Endothelial cell of umbilical vein (primary cell): ENCODE measurements around the gene THOC5. TPM values are rescaled to one million over a fixed set of nuclear protein-coding genes. Genes with fewer than 3 reads are reported as not detected.
"Not testable (repeated sequence)": the region's sequence is repeated elsewhere in the genome, so short reads cannot be mapped to it uniquely, and the experiment has no call there.

Source experiments
- BruUV-seq: library from RNA; stranded (reverse); fragments of 400-500 nt; replicated peaks from 2 replicates; lab custom pipeline; 2021; lab: Mats Ljungman, UMichigan
- CTCF ChIA-PET: fragments of 300-600, 350-600 bp; sonication (Branson Sonifier 250); formaldehyde crosslinking; loops from one replicate; lab custom pipeline; 2021; ENCODE audit warnings: antibody characterized with exemption, inconsistent platforms; lab: Charles Lee
- POLR2A ChIA-PET: fragments of 300-600, 350-600 bp; sonication (Branson Sonifier 250); formaldehyde crosslinking; loops from one replicate; lab custom pipeline; 2021; ENCODE audit warnings: antibody characterized with exemption, inconsistent platforms; lab: Charles Lee
- DNase-seq: peaks from one replicate; pipeline ENCODE4 v3.0.0-alpha.2; 2011; ENCODE audit warnings: low read depth, low spot score
- FAIRE-seq: peaks from 2 replicates; lab custom pipeline; 2011; peaks lifted over from hg19 to GRCh38; lab: Jason Lieb, UNC
- H2AFZ ChIP-seq: 2 replicates; pipeline ENCODE4 v1.6.0; 2012; ENCODE audit warnings: low read depth, low read length, control low read depth, inconsistent platforms
- H3K27ac ChIP-seq: 2 replicates; pipeline ENCODE4 v1.5.1; 2011; ENCODE audit warnings: low read depth, mild to moderate bottlenecking, control low read depth, low read length, moderate library complexity; ENCODE audit not compliant: insufficient read depth
- H3K27me3 ChIP-seq, 2 experiments: 2 replicates each; pipeline versions ENCODE4 v1.6.0 to v1.6.1; 2011; ENCODE audit warnings: low read length in 2 of 2, mixed read lengths in 1 of 2; ENCODE audit not compliant: control insufficient read depth in 2 of 2, insufficient read depth in 2 of 2
- H3K36me3 ChIP-seq, 2 experiments: 2 replicates in 1 of 2; 3 replicates in 1 of 2; pipeline ENCODE4 v1.5.1; 2011; ENCODE audit warnings: low read length in 2 of 2, mild to moderate bottlenecking in 1 of 2, moderate library complexity in 1 of 2; ENCODE audit not compliant: control insufficient read depth in 2 of 2, insufficient read depth in 2 of 2; ENCODE audit errors: extremely low read depth in 1 of 2
- H3K4me1 ChIP-seq: 3 replicates; pipeline ENCODE4 v1.5.1; 2011; ENCODE audit warnings: mild to moderate bottlenecking, low read length; ENCODE audit not compliant: control insufficient read depth, insufficient read depth; ENCODE audit errors: extremely low read depth
- H3K4me2 ChIP-seq: 2 replicates; pipeline ENCODE4 v1.6.1; 2011; ENCODE audit warnings: low read length, control low read depth, mixed read lengths; ENCODE audit not compliant: insufficient read depth
- H3K4me3 ChIP-seq, 3 experiments: fragments of 200-600 bp in 1 of 3; sonication (generic), shearing (Covaris generic) in 1 of 3; replicated peaks in 1 of 3; 2 replicates each; pipeline ENCODE4 v1.5.1; 2011 to 2016; ENCODE audit warnings: control low read depth in 3 of 3, low read length in 3 of 3, mild to moderate bottlenecking in 2 of 3, inconsistent platforms in 1 of 3, low read depth in 1 of 3, moderate library complexity in 1 of 3; ENCODE audit not compliant: insufficient read depth in 1 of 3
- H3K79me2 ChIP-seq: 2 replicates; pipeline ENCODE4 v1.6.0; 2012; ENCODE audit warnings: low read length, inconsistent platforms; ENCODE audit not compliant: control insufficient read depth, insufficient read depth
- H3K9ac ChIP-seq: replicated peaks from 2 replicates; pipeline ENCODE3; 2011; ENCODE audit warnings: low read length, control low read depth; ENCODE audit not compliant: insufficient read depth; ENCODE audit errors: extremely low read depth
- H3K9me1 ChIP-seq: replicated peaks from 3 replicates; pipeline ENCODE4 v1.6.0; 2011; ENCODE audit warnings: mild to moderate bottlenecking, low read length; ENCODE audit not compliant: control insufficient read depth, insufficient read depth; ENCODE audit errors: extremely low read depth
- H3K9me3 ChIP-seq: replicated peaks from 2 replicates; pipeline ENCODE4 v1.5.1; 2012; ENCODE audit warnings: low read length, inconsistent platforms; ENCODE audit not compliant: control insufficient read depth, insufficient read depth
- H4K20me1 ChIP-seq: replicated peaks from 2 replicates; pipeline ENCODE3; 2011; ENCODE audit warnings: mild to moderate bottlenecking, low read length; ENCODE audit not compliant: control insufficient read depth, insufficient read depth; ENCODE audit errors: extremely low read depth
- EZH2 ChIP-seq: IDR thresholded peaks from 2 replicates; pipeline ENCODE4 v1.6.1; 2012; ENCODE audit warnings: borderline replicate concordance, low read depth, mild to moderate bottlenecking, moderate library complexity, low read length, inconsistent platforms; ENCODE audit not compliant: severe bottlenecking
- FOS ChIP-seq: IDR thresholded peaks from 2 replicates; pipeline ENCODE4 v1.6.1; 2011; ENCODE audit warnings: mild to moderate bottlenecking, low read length, moderate library complexity, borderline replicate concordance; ENCODE audit not compliant: insufficient read depth
- GATA2 ChIP-seq: IDR thresholded peaks from 2 replicates; pipeline ENCODE4 v1.7.0; 2011; ENCODE audit warnings: low read depth, mild to moderate bottlenecking, moderate library complexity, mixed read lengths, low read length; ENCODE audit not compliant: insufficient read length, insufficient read depth
- JUN ChIP-seq: IDR thresholded peaks from 2 replicates; pipeline ENCODE4 v1.6.1; 2011; ENCODE audit warnings: borderline replicate concordance, low read depth; ENCODE audit not compliant: insufficient read length, insufficient read depth
- MAX ChIP-seq: IDR thresholded peaks from 2 replicates; pipeline ENCODE4 v1.6.1; 2011; ENCODE audit not compliant: insufficient read depth, insufficient read length
- MYC ChIP-seq: IDR thresholded peaks from one replicate; pipeline ENCODE4 v1.6.1; 2011; ENCODE audit warnings: mild to moderate bottlenecking, low read depth, low read length
- POLR2A ChIP-seq: IDR thresholded peaks from 2 replicates; pipeline ENCODE4 v1.6.1; 2012; ENCODE audit warnings: low read depth, mild to moderate bottlenecking, control low read depth, low read length
- POLR2AphosphoS5 ChIP-seq: IDR thresholded peaks from 2 replicates; pipeline ENCODE4 v1.6.1; 2012; ENCODE audit warnings: low read depth, mild to moderate bottlenecking, control low read depth, low read length, moderate library complexity; ENCODE audit not compliant: insufficient read depth
- dilution Hi-C: fragments of 300-500 bp; cut with MboI; formaldehyde crosslinking; loops from one replicate; pipeline ENCODE4 v1.15.0; 2019; ENCODE audit warnings: low sequenced_read_pairs; ENCODE audit not compliant: extremely low pct_ligation_motif_present
- intact Hi-C: fragments of 100-400 bp; cut with micrococcal nuclease; formaldehyde crosslinking; loops from one replicate; pipeline ENCODE4 v1.10.0; 2022
- polyA plus RNA-seq, 4 experiments: library from polyadenylated mRNA; depleted of rRNA in 3 of 4; stranded (reverse) in 3 of 4; unstranded in 1 of 4; fragments of >200 nt; gene quantifications; 2 replicates each; pipeline versions ENCODE4 v1.2.1 to v1.2.3, GENCODE V29; 2011 to 2012; ENCODE audit warnings: missing spikeins in 1 of 4
- total RNA-seq: library from RNA; stranded (reverse); gene quantifications from 2 replicates; pipeline ENCODE4 v1.2.3, GENCODE V29; 2021
- TF ChIP-seq, protein P1 (sequence below), 2 donors: IDR thresholded peaks; 1 replicate in 1 of 2; 2 replicates in 1 of 2; pipeline ENCODE4 v1.5.1; 2011; ENCODE audit warnings: low read length in 2 of 2, mild to moderate bottlenecking in 2 of 2, moderate library complexity in 2 of 2, control low read depth in 1 of 2, inconsistent platforms in 1 of 2, low read depth in 1 of 2; ENCODE audit not compliant: insufficient read depth in 1 of 2; ENCODE audit errors: extremely low read depth in 1 of 2

Gene THOC5
- total and polyA plus RNA-seq, 2 donors (not counting 3 experiments of a cell fraction or from before 2014, with no cell fraction given), result 35.0 to 82.9 TPM

DNA sequence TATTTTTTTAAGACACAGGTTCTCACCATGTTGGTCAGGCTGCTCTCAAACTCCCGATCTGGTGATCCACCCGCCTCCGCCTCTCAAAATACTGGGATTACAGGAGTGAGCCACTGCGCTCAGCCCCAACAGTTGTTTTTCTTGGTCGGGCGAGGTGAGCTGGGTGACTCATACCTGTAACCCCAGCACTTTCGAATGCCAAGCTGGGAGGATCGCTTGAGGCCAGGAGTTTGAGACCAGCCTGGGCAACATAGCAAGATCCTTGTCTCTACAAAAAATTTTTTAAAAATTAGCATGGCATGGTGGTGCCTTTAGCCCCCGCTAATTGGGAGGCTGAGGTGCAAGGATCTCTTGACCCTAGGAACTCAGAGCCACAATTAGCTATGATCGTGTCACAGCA lies 42.9 kb upstream of the THOC5 start:
- Histone ChIP-seq H3K4me3 (no peak overlapping the region), H3K9me1 (no peaks in the 10 kb centered on the region), H3K36me3 (no peaks in the 10 kb centered on the region), H3K9ac (no peak overlapping the region), H3K9me3 (no peaks in the 10 kb centered on the region), H3K4me1 (no peaks in the 10 kb centered on the region), H3K4me2 (no peak overlapping the region), H2AFZ (no peak overlapping the region), H3K27ac (no peak overlapping the region), H4K20me1 (no peaks in the 10 kb centered on the region), H3K27me3 (no peaks in the 10 kb centered on the region), H3K79me2 (no peaks in the 10 kb centered on the region)
- intact Hi-C loops, result no loop called here
- CTCF ChIA-PET, result interaction anchor here (1.3 to 2.6 kb wide), 2 partner anchors 29 to 492 kb away, joined by 5 to 11 read pairs; no protein-coding TSS in a partner anchor
- POLR2A ChIA-PET, result no interaction called here
- BruUV-seq, result no TSS peak
- DNase-seq (no peak), FAIRE-seq (no peak)
- TF ChIP-seq MYC, result no peak
- TF ChIP-seq, protein P1, sequence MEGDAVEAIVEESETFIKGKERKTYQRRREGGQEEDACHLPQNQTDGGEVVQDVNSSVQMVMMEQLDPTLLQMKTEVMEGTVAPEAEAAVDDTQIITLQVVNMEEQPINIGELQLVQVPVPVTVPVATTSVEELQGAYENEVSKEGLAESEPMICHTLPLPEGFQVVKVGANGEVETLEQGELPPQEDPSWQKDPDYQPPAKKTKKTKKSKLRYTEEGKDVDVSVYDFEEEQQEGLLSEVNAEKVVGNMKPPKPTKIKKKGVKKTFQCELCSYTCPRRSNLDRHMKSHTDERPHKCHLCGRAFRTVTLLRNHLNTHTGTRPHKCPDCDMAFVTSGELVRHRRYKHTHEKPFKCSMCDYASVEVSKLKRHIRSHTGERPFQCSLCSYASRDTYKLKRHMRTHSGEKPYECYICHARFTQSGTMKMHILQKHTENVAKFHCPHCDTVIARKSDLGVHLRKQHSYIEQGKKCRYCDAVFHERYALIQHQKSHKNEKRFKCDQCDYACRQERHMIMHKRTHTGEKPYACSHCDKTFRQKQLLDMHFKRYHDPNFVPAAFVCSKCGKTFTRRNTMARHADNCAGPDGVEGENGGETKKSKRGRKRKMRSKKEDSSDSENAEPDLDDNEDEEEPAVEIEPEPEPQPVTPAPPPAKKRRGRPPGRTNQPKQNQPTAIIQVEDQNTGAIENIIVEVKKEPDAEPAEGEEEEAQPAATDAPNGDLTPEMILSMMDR (IDR thresholded peaks at IDR 0.05; ENCODE audit: extremely low read depth in 1 of 2, insufficient read depth in 1 of 2, low read depth in 1 of 2, low read length in 2 of 2), result no peak
- no peak for TF ChIP-seq POLR2AphosphoS5
- no peak for TF ChIP-seq JUN
- no peak for TF ChIP-seq EZH2
- no peak for TF ChIP-seq POLR2A
- TF ChIP-seq MAX, result no peak
- TF ChIP-seq FOS, result no peak
- TF ChIP-seq GATA2, result no peak
- dilution Hi-C loops, result no loop called here

- H3K27ac ChIP-seq, H2AFZ ChIP-seq, intact Hi-C loops, H3K27me3 ChIP-seq, dilution Hi-C loops, FAIRE-seq, H3K4me1 ChIP-seq, H3K4me3 ChIP-seq, H3K79me2 ChIP-seq, POLR2A ChIA-PET, H3K36me3 ChIP-seq, H3K9ac ChIP-seq, H4K20me1 ChIP-seq, DNase-seq, H3K9me3 ChIP-seq, BruUV-seq, H3K9me1 ChIP-seq, H3K4me2 ChIP-seq: not testable (repeated sequence)
- CTCF ChIA-PET, result interaction anchor here (0.7 to 1.6 kb wide), 4 partner anchors 11 to 228 kb away, joined by 3 to 4 read pairs (median 4); no protein-coding TSS in a partner anchor
Observed at GRCh38 chr22:29594447-29594846, 40.9 kb upstream of the THOC5 start.
